ENCODE data around the gene HNRNPA1L2. TPM values are rescaled to one million over a fixed set of nuclear protein-coding genes. Genes with fewer than 3 reads are reported as not detected.
"Not testable (repeated sequence)": the region's sequence is repeated elsewhere in the genome, so short reads cannot be mapped to it uniquely, and the experiment has no call there.

The HNRNPA1L2 gene
- total and polyA plus RNA-seq, 2 of the 8 experiments (the other 6 are each of a cell fraction or from before 2014, with no cell fraction given), result 3.7 to 8.9 TPM

GRCh38 chr13:52617070-52618060 lies 24.9 kb upstream of the HNRNPA1L2 start (continued):
- peak; percentile 37; the same call in 1 of the 2 replicates for TF ChIP-seq SRF (IDR thresholded peaks at IDR 0.05; ENCODE audit: low read depth, low read length)
- TF ChIP-seq SUZ12 (IDR thresholded peaks at IDR 0.05; ENCODE audit: low read length), result no peak
- TF ChIP-seq TAF7 (optimal IDR thresholded peaks at IDR 0.05; ENCODE audit: borderline replicate concordance, low read depth, low read length), result peak; percentile 73

GRCh38 chr13:52631083-52631690 lies 11.0 kb upstream of the HNRNPA1L2 start:
- H3K4me3 ChIP-seq (ENCODE audit: extremely low read depth in 1 of 4, insufficient read depth in 2 of 4, low read depth in 3 of 4, low read length in 4 of 4); H3K14ac ChIP-seq (ENCODE audit: insufficient read length); H3K9ac ChIP-seq (replicated peaks in 1 of 4; ENCODE audit: extremely low read depth in 1 of 4, low read depth in 3 of 4, low read length in 3 of 4); DNase-seq (ENCODE audit: low read depth in 1 of 2, low spot score in 2 of 2); H2BK120ac ChIP-seq (replicated peaks; ENCODE audit: low read depth, low read length); H2AK5ac ChIP-seq (ENCODE audit: low read depth, low read length); H3K9me3 ChIP-seq (ENCODE audit: insufficient read depth in 2 of 2, low read depth in 1 of 2, low read length in 1 of 2); H3K4me1 ChIP-seq (replicated peaks in 1 of 4; ENCODE audit: control insufficient read depth in 3 of 4, insufficient read depth in 4 of 4, low read length in 3 of 4); H3K23ac ChIP-seq (ENCODE audit: insufficient read length); H3K56ac ChIP-seq (replicated peaks; ENCODE audit: insufficient read length, low read depth, low read length); H4K91ac ChIP-seq (replicated peaks; ENCODE audit: insufficient read length, low read length); H3K18ac ChIP-seq (ENCODE audit: extremely low read depth, low read length); H3K79me2 ChIP-seq (ENCODE audit: control insufficient read depth in 1 of 2, insufficient read depth in 2 of 2, low read length in 2 of 2); H2BK15ac ChIP-seq (ENCODE audit: low read length); H2BK20ac ChIP-seq (ENCODE audit: low read length); H4K8ac ChIP-seq (ENCODE audit: extremely low read depth, insufficient read depth, low read length); H2BK5ac ChIP-seq (ENCODE audit: low read depth, low read length); POLR2A ChIA-PET (ENCODE audit: partially characterized antibody); H3K4ac ChIP-seq (replicated peaks; ENCODE audit: insufficient read length, low read depth, low read length); H2AFZ ChIP-seq (ENCODE audit: low read length); H2BK12ac ChIP-seq (ENCODE audit: low read depth, low read length); H3K27me3 ChIP-seq (replicated peaks in 1 of 4; ENCODE audit: control insufficient read depth in 3 of 4, extremely low read depth in 1 of 4, insufficient read depth in 3 of 4, low read length in 3 of 4); H3K4me2 ChIP-seq (ENCODE audit: insufficient read depth in 1 of 2, low read depth in 2 of 2, low read length in 2 of 2); H3K79me1 ChIP-seq (ENCODE audit: low read depth, low read length); H4K5ac ChIP-seq (ENCODE audit: insufficient read length, low read depth, low read length); H3K27ac ChIP-seq (ENCODE audit: low read depth, low read length); H4K20me1 ChIP-seq (replicated peaks in 1 of 2; ENCODE audit: control insufficient read depth in 1 of 2, insufficient read depth in 2 of 2, low read length in 2 of 2); H3K23me2 ChIP-seq (ENCODE audit: low read depth, low read length): not testable (repeated sequence)
- peak; percentile 28 for FAIRE-seq
- H3K36me3 ChIP-seq (ENCODE audit: control insufficient read depth in 2 of 4, insufficient read depth in 4 of 4, low read length in 3 of 4), result peaks cover 0 to 16% (median 3%) of the 10 kb centered on the region in 4 experiments; a peak in 3 of 8 replicates
- WGBS, 2 experiments (ENCODE audit: extremely low coverage in 1 of 2, insufficient coverage in 1 of 2, insufficient read length in 1 of 2, insufficient replicate concordance in 2 of 2, low coverage in 1 of 2, low lambda C conversion rate in 2 of 2, missing lambda C conversion rate in 1 of 2), result 87% methylated on average over 7 of the region's 7 CpGs; no CpG with 5 or more reads in 1 of the 2 experiments
- CTCF ChIA-PET (ENCODE audit: partially characterized antibody), result interaction anchor here (1.5 kb wide), 1 partner anchor 108 kb away, joined by 3 read pairs; no protein-coding TSS in a partner anchor

Measured in H1 (cell line).